Tibial nerve (tissue), 3 donors: ENCODE results near the gene SH3BP1.

Experiments used
- POLR2A ChIP-seq, 2 donors: fragments of 450-650 bp; IDR thresholded peaks; one replicate each; pipeline ENCODE4 v1.6.1; 2017; ENCODE audit warnings: antibody characterized with exemption in 2 of 2, mild to moderate bottlenecking in 2 of 2, moderate library complexity in 2 of 2
- TF ChIP-seq, protein P1 (sequence below), 5 experiments: fragments of 200-600 bp in 3 of 5; fragments of 450-650 bp in 2 of 5; sonication (generic) in 3 of 5; IDR thresholded peaks; one replicate each; pipeline ENCODE4 v1.5.1; 2016 to 2019; ENCODE audit warnings: antibody characterized with exemption in 5 of 5, mild to moderate bottlenecking in 3 of 5, moderate library complexity in 2 of 5

DNA sequence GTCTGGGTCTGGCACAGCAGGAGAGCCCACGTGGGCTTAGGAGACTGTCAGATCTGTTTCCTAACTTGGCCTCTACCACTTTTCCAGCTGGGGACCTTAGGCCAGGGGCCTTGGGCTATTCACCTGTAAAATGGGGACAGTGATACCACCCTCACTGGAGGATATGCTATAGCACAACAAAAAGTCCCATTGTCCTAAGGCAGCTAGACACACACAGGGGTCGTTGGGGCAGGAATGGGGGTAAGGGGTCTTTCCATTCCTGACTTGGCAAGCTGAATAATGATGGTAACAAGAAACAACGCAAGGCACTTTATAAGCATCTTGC lies 2.6 kb upstream of the SH3BP1 start:
- no peak for TF ChIP-seq POLR2A (IDR thresholded peaks at IDR 0.05)
- TF ChIP-seq, protein P1, sequence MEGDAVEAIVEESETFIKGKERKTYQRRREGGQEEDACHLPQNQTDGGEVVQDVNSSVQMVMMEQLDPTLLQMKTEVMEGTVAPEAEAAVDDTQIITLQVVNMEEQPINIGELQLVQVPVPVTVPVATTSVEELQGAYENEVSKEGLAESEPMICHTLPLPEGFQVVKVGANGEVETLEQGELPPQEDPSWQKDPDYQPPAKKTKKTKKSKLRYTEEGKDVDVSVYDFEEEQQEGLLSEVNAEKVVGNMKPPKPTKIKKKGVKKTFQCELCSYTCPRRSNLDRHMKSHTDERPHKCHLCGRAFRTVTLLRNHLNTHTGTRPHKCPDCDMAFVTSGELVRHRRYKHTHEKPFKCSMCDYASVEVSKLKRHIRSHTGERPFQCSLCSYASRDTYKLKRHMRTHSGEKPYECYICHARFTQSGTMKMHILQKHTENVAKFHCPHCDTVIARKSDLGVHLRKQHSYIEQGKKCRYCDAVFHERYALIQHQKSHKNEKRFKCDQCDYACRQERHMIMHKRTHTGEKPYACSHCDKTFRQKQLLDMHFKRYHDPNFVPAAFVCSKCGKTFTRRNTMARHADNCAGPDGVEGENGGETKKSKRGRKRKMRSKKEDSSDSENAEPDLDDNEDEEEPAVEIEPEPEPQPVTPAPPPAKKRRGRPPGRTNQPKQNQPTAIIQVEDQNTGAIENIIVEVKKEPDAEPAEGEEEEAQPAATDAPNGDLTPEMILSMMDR (IDR thresholded peaks at IDR 0.05): no peak
